Endothelial cell of umbilical vein (primary cell): Measurements from ENCODE around the gene MRGPRF. TPM values are rescaled to one million over a fixed set of nuclear protein-coding genes. Genes with fewer than 3 reads are reported as not detected.

Source experiments
- BruUV-seq: library from RNA; stranded (reverse); fragments of 400-500 nt; replicated peaks from 2 replicates; lab custom pipeline; 2021; lab: Mats Ljungman, UMichigan
- CTCF ChIA-PET: fragments of 300-600, 350-600 bp; sonication (Branson Sonifier 250); formaldehyde crosslinking; loops from one replicate; lab custom pipeline; 2021; ENCODE audit warnings: antibody characterized with exemption, inconsistent platforms; lab: Charles Lee
- POLR2A ChIA-PET: fragments of 300-600, 350-600 bp; sonication (Branson Sonifier 250); formaldehyde crosslinking; loops from one replicate; lab custom pipeline; 2021; ENCODE audit warnings: antibody characterized with exemption, inconsistent platforms; lab: Charles Lee
- DNase-seq: peaks from one replicate; pipeline ENCODE4 v3.0.0-alpha.2; 2011; ENCODE audit warnings: low read depth, low spot score
- FAIRE-seq: peaks from 2 replicates; lab custom pipeline; 2011; peaks lifted over from hg19 to GRCh38; lab: Jason Lieb, UNC
- H2AFZ ChIP-seq: 2 replicates; pipeline ENCODE4 v1.6.0; 2012; ENCODE audit warnings: low read depth, low read length, control low read depth, inconsistent platforms
- H3K27ac ChIP-seq: 2 replicates; pipeline ENCODE4 v1.5.1; 2011; ENCODE audit warnings: low read depth, mild to moderate bottlenecking, control low read depth, low read length, moderate library complexity; ENCODE audit not compliant: insufficient read depth
- H3K27me3 ChIP-seq, 2 experiments: 2 replicates each; pipeline versions ENCODE4 v1.6.0 to v1.6.1; 2011; ENCODE audit warnings: low read length in 2 of 2, mixed read lengths in 1 of 2; ENCODE audit not compliant: control insufficient read depth in 2 of 2, insufficient read depth in 2 of 2
- H3K36me3 ChIP-seq, 2 experiments: 2 replicates in 1 of 2; 3 replicates in 1 of 2; pipeline ENCODE4 v1.5.1; 2011; ENCODE audit warnings: low read length in 2 of 2, mild to moderate bottlenecking in 1 of 2, moderate library complexity in 1 of 2; ENCODE audit not compliant: control insufficient read depth in 2 of 2, insufficient read depth in 2 of 2; ENCODE audit errors: extremely low read depth in 1 of 2
- H3K4me1 ChIP-seq: 3 replicates; pipeline ENCODE4 v1.5.1; 2011; ENCODE audit warnings: mild to moderate bottlenecking, low read length; ENCODE audit not compliant: control insufficient read depth, insufficient read depth; ENCODE audit errors: extremely low read depth
- H3K4me2 ChIP-seq: 2 replicates; pipeline ENCODE4 v1.6.1; 2011; ENCODE audit warnings: low read length, control low read depth, mixed read lengths; ENCODE audit not compliant: insufficient read depth
- H3K4me3 ChIP-seq, 3 experiments: fragments of 200-600 bp in 1 of 3; sonication (generic), shearing (Covaris generic) in 1 of 3; replicated peaks in 1 of 3; 2 replicates each; pipeline ENCODE4 v1.5.1; 2011 to 2016; ENCODE audit warnings: control low read depth in 3 of 3, low read length in 3 of 3, mild to moderate bottlenecking in 2 of 3, inconsistent platforms in 1 of 3, low read depth in 1 of 3, moderate library complexity in 1 of 3; ENCODE audit not compliant: insufficient read depth in 1 of 3
- H3K79me2 ChIP-seq: 2 replicates; pipeline ENCODE4 v1.6.0; 2012; ENCODE audit warnings: low read length, inconsistent platforms; ENCODE audit not compliant: control insufficient read depth, insufficient read depth
- H3K9ac ChIP-seq: replicated peaks from 2 replicates; pipeline ENCODE3; 2011; ENCODE audit warnings: low read length, control low read depth; ENCODE audit not compliant: insufficient read depth; ENCODE audit errors: extremely low read depth
- H3K9me1 ChIP-seq: replicated peaks from 3 replicates; pipeline ENCODE4 v1.6.0; 2011; ENCODE audit warnings: mild to moderate bottlenecking, low read length; ENCODE audit not compliant: control insufficient read depth, insufficient read depth; ENCODE audit errors: extremely low read depth
- H3K9me3 ChIP-seq: replicated peaks from 2 replicates; pipeline ENCODE4 v1.5.1; 2012; ENCODE audit warnings: low read length, inconsistent platforms; ENCODE audit not compliant: control insufficient read depth, insufficient read depth
- H4K20me1 ChIP-seq: replicated peaks from 2 replicates; pipeline ENCODE3; 2011; ENCODE audit warnings: mild to moderate bottlenecking, low read length; ENCODE audit not compliant: control insufficient read depth, insufficient read depth; ENCODE audit errors: extremely low read depth
- CTCF ChIP-seq, 2 donors: IDR thresholded peaks; 1 replicate in 1 of 2; 2 replicates in 1 of 2; pipeline ENCODE4 v1.5.1; 2011; ENCODE audit warnings: low read length in 2 of 2, mild to moderate bottlenecking in 2 of 2, moderate library complexity in 2 of 2, control low read depth in 1 of 2, inconsistent platforms in 1 of 2, low read depth in 1 of 2; ENCODE audit not compliant: insufficient read depth in 1 of 2; ENCODE audit errors: extremely low read depth in 1 of 2
- EZH2 ChIP-seq: IDR thresholded peaks from 2 replicates; pipeline ENCODE4 v1.6.1; 2012; ENCODE audit warnings: borderline replicate concordance, low read depth, mild to moderate bottlenecking, moderate library complexity, low read length, inconsistent platforms; ENCODE audit not compliant: severe bottlenecking
- JUN ChIP-seq: IDR thresholded peaks from 2 replicates; pipeline ENCODE4 v1.6.1; 2011; ENCODE audit warnings: borderline replicate concordance, low read depth; ENCODE audit not compliant: insufficient read length, insufficient read depth
- MAX ChIP-seq: IDR thresholded peaks from 2 replicates; pipeline ENCODE4 v1.6.1; 2011; ENCODE audit not compliant: insufficient read depth, insufficient read length
- MYC ChIP-seq: IDR thresholded peaks from one replicate; pipeline ENCODE4 v1.6.1; 2011; ENCODE audit warnings: mild to moderate bottlenecking, low read depth, low read length
- POLR2AphosphoS5 ChIP-seq: IDR thresholded peaks from 2 replicates; pipeline ENCODE4 v1.6.1; 2012; ENCODE audit warnings: low read depth, mild to moderate bottlenecking, control low read depth, low read length, moderate library complexity; ENCODE audit not compliant: insufficient read depth
- dilution Hi-C: fragments of 300-500 bp; cut with MboI; formaldehyde crosslinking; loops from one replicate; pipeline ENCODE4 v1.15.0; 2019; ENCODE audit warnings: low sequenced_read_pairs; ENCODE audit not compliant: extremely low pct_ligation_motif_present
- intact Hi-C: fragments of 100-400 bp; cut with micrococcal nuclease; formaldehyde crosslinking; loops from one replicate; pipeline ENCODE4 v1.10.0; 2022
- polyA plus RNA-seq, 4 experiments: library from polyadenylated mRNA; depleted of rRNA in 3 of 4; stranded (reverse) in 3 of 4; unstranded in 1 of 4; fragments of >200 nt; gene quantifications; 2 replicates each; pipeline versions ENCODE4 v1.2.1 to v1.2.3, GENCODE V29; 2011 to 2012; ENCODE audit warnings: missing spikeins in 1 of 4
- total RNA-seq: library from RNA; stranded (reverse); gene quantifications from 2 replicates; pipeline ENCODE4 v1.2.3, GENCODE V29; 2021

Gene MRGPRF
- total and polyA plus RNA-seq, 2 donors (not counting 3 experiments of a cell fraction or from before 2014, with no cell fraction given), result not detected

GRCh38 chr11:69014898-69015549 is 2.0 kb upstream of the MRGPRF start:
- BruUV-seq, result no TSS peak
- DNase-seq (no peak), FAIRE-seq (no peak)
- Histone ChIP-seq H3K4me2 (no peak overlapping the region), H3K4me1 (no peaks in the 10 kb centered on the region), H3K9me3 (no peaks in the 10 kb centered on the region), H4K20me1 (no peaks in the 10 kb centered on the region), H3K9me1 (no peaks in the 10 kb centered on the region), H3K27me3 (peaks cover 36 to 43% of the 10 kb centered on the region in 2 experiments), H2AFZ (no peak overlapping the region), H3K9ac (no peak overlapping the region), H3K36me3 (no peaks in the 10 kb centered on the region), H3K4me3 (no peak overlapping the region), H3K27ac (no peak overlapping the region), H3K79me2 (no peaks in the 10 kb centered on the region)
- ChIA-PET POLR2A (no interaction called here), CTCF (no interaction called here)
- dilution Hi-C loops, result no loop called here
- no peak for TF ChIP-seq JUN
- no peak for TF ChIP-seq POLR2AphosphoS5
- TF ChIP-seq EZH2, result no peak
- no peak for TF ChIP-seq MAX
- no peak for TF ChIP-seq MYC
- no peak for TF ChIP-seq CTCF (IDR thresholded peaks at IDR 0.05; ENCODE audit: extremely low read depth in 1 of 2, insufficient read depth in 1 of 2, low read depth in 1 of 2, low read length in 2 of 2)
- intact Hi-C loops, result no loop called here
